ENCODE measurements around the gene KCNJ1.

DNA sequence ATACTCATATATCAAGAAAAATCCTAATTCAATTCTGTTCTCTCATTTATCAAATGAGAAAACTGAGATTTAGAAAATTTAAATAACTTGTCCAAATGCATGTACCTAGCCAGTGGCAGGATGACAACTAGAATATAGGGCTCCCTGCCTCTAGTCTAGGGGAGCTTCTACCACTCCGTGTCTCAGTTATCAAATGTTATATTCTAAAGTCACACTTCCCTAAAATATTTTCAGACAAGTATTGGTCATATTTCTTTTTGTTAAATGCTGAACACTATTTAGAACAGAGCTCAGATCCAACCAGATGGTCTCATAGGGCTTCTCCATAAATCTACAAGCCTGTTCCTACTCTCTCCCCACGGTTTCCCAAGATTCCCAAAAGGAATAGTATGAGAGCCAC lies 26.3 kb downstream of the KCNJ1 start:
- TF ChIP-seq CTCF (IDR thresholded peaks at IDR 0.05) (no peak), POLR2A (IDR thresholded peaks at IDR 0.05) (no peak)
